HCT116 (cell line): ENCODE data around the gene GTPBP1. TPM values are rescaled to one million over a fixed set of nuclear protein-coding genes. Genes with fewer than 3 reads are reported as not detected.

Source experiments
- ATAC-seq: fragments of 200-7000 bp; cut with Tn5 transposase; 2 replicates; pipeline ENCODE4 v1.9.1; 2020; ENCODE audit warnings: mild to moderate bottlenecking, moderate library complexity
- BruUV-seq: library from RNA; stranded (reverse); fragments of 400-500 nt; replicated peaks from 2 replicates; lab custom pipeline; 2021; lab: Mats Ljungman, UMichigan
- CTCF ChIA-PET: fragments of 300-600 bp; sonication (Branson Sonifier 250); formaldehyde crosslinking; loops from one replicate; lab custom pipeline; 2021; ENCODE audit warnings: antibody characterized with exemption; lab: Charles Lee
- POLR2A ChIA-PET: fragments of 300-600, 350-600 bp; sonication (Branson Sonifier 250); formaldehyde crosslinking; loops from one replicate; lab custom pipeline; 2021; ENCODE audit warnings: antibody characterized with exemption; lab: Charles Lee
- RAD21 ChIA-PET, 2 experiments: fragments of 300-600 bp; sonication (Branson Sonifier 250); formaldehyde crosslinking; loops; one replicate each; lab custom pipeline; 2023; ENCODE audit warnings: low total read pairs in 2 of 2; ENCODE audit not compliant: uncharacterized antibody in 2 of 2, unreplicated experiment in 2 of 2, low non-redundant PET in 1 of 2; lab: Charles Lee
- DNase-seq: peaks from one replicate; pipeline ENCODE4 v3.0.0-alpha.2; 2010; ENCODE audit warnings: low read depth, low spot score
- H2AFZ ChIP-seq: fragments of 200-600 bp; shearing (Covaris generic), sonication (generic); 2 replicates; pipeline ENCODE4 v1.6.1; 2017; ENCODE audit warnings: low read depth, mixed run types, mixed read lengths, antibody characterized with exemption, low read length; ENCODE audit not compliant: poor library complexity, severe bottlenecking
- H3K27ac ChIP-seq: 2 replicates; pipeline ENCODE4 v1.5.1; 2012; ENCODE audit warnings: low read depth, low read length
- H3K27me3 ChIP-seq: fragments of 200-600 bp; sonication (generic); 2 replicates; pipeline ENCODE4 v1.6.1; 2016; ENCODE audit warnings: mixed run types, low read length, mixed read lengths; ENCODE audit not compliant: insufficient read depth
- H3K36me3 ChIP-seq, 2 experiments: fragments of 200-500 bp in 1 of 2; fragments of 200-600 bp in 1 of 2; sonication (Bioruptor generic) in 1 of 2; sonication (generic) in 1 of 2; 2 replicates each; pipeline versions ENCODE4 v1.5.1 to v1.6.1; 2014 to 2016; ENCODE audit warnings: low read length in 2 of 2, inconsistent platforms in 1 of 2, mixed read lengths in 1 of 2, mixed run types in 1 of 2; ENCODE audit not compliant: insufficient read depth in 2 of 2, control insufficient read depth in 1 of 2
- H3K4me1 ChIP-seq, 2 experiments: fragments of 200-600 bp in 1 of 2; sonication (generic) in 1 of 2; 2 replicates each; pipeline versions ENCODE4 v1.5.1 to v1.6.1; 2012 to 2017; ENCODE audit warnings: low read length in 2 of 2, inconsistent platforms in 1 of 2, mild to moderate bottlenecking in 1 of 2, mixed read lengths in 1 of 2, mixed run types in 1 of 2, moderate library complexity in 1 of 2; ENCODE audit not compliant: insufficient read depth in 2 of 2, control insufficient read depth in 1 of 2
- H3K4me2 ChIP-seq: fragments of 200-600 bp; sonication (generic); 2 replicates; pipeline ENCODE4 v1.6.1; 2017; ENCODE audit warnings: mixed run types, low read length, mixed read lengths
- H3K4me3 ChIP-seq, 2 experiments: fragments of 200-600 bp in 1 of 2; sonication (generic) in 1 of 2; replicated peaks in 1 of 2; 2 replicates each; pipeline ENCODE4 v1.5.1; 2011 to 2016; ENCODE audit warnings: low read length in 2 of 2, control low read depth in 1 of 2, low read depth in 1 of 2, mild to moderate bottlenecking in 1 of 2, mixed read lengths in 1 of 2, mixed run types in 1 of 2
- H3K79me2 ChIP-seq: fragments of 200-600 bp; sonication (generic); 2 replicates; pipeline ENCODE4 v1.6.1; 2017; ENCODE audit warnings: mild to moderate bottlenecking, mixed run types, low read length, moderate library complexity, mixed read lengths; ENCODE audit not compliant: insufficient read depth
- H3K9ac ChIP-seq: fragments of 200-600 bp; sonication (generic); 2 replicates; pipeline ENCODE4 v1.6.1; 2016; ENCODE audit warnings: low read length, mixed read lengths
- H3K9me2 ChIP-seq: fragments of 200-600 bp; sonication (generic), shearing (Covaris generic); 2 replicates; pipeline ENCODE4 v1.6.1; 2017; ENCODE audit warnings: mixed run types, mild to moderate bottlenecking, moderate library complexity; ENCODE audit not compliant: insufficient read depth
- H3K9me3 ChIP-seq, 2 experiments: fragments of 200-500 bp in 1 of 2; fragments of 200-600 bp in 1 of 2; sonication (Bioruptor generic) in 1 of 2; sonication (generic) in 1 of 2; 2 replicates each; pipeline ENCODE4 v1.6.1; 2014 to 2017; ENCODE audit warnings: low read length in 2 of 2, mixed read lengths in 2 of 2, inconsistent platforms in 1 of 2, low read depth in 1 of 2, mild to moderate bottlenecking in 1 of 2, mixed run types in 1 of 2, moderate library complexity in 1 of 2; ENCODE audit not compliant: control insufficient read depth in 1 of 2, insufficient read depth in 1 of 2
- H4K20me1 ChIP-seq: fragments of 200-600 bp; sonication (generic), shearing (Covaris generic); 2 replicates; pipeline ENCODE4 v1.6.1; 2017; ENCODE audit warnings: mixed run types, mild to moderate bottlenecking, moderate library complexity; ENCODE audit not compliant: insufficient read depth
- CEBPB ChIP-seq: IDR thresholded peaks from 2 replicates; pipeline ENCODE4 v1.6.1; 2012; ENCODE audit warnings: low read depth
- EGR1 ChIP-seq: IDR thresholded peaks from 2 replicates; pipeline ENCODE4 v1.6.1; 2012; ENCODE audit warnings: low read depth
- EZH2 ChIP-seq: fragments of 200-600 bp; sonication (generic); IDR thresholded peaks from 2 replicates; pipeline ENCODE4 v1.6.1; 2017; ENCODE audit warnings: antibody characterized with exemption, mixed run types
- FOSL1 ChIP-seq: IDR thresholded peaks from 2 replicates; pipeline ENCODE4 v1.6.1; 2012; ENCODE audit warnings: low read depth
- JUND ChIP-seq: IDR thresholded peaks from 2 replicates; pipeline ENCODE4 v1.6.1; 2012
- POLR2AphosphoS5 ChIP-seq: IDR thresholded peaks from 2 replicates; pipeline ENCODE4 v1.6.1; 2011; ENCODE audit warnings: mild to moderate bottlenecking, low read depth, low read length, moderate library complexity
- SP1 ChIP-seq: IDR thresholded peaks from 2 replicates; pipeline ENCODE4 v1.6.1; 2012; ENCODE audit warnings: low read depth
- SRF ChIP-seq: IDR thresholded peaks from 2 replicates; pipeline ENCODE4 v1.6.1; 2012; ENCODE audit warnings: low read depth
- TCF7L2 ChIP-seq: IDR thresholded peaks from 2 replicates; pipeline ENCODE4 v1.7.0; 2011; ENCODE audit warnings: borderline replicate concordance, inconsistent platforms; ENCODE audit not compliant: insufficient read depth, insufficient read length; ENCODE audit errors: extremely low read depth
- ZFX ChIP-seq: fragments of 450-650 bp; IDR thresholded peaks from 2 replicates; pipeline ENCODE4 v1.6.1; 2017
- intact Hi-C: fragments of 100-400 bp; cut with micrococcal nuclease; formaldehyde crosslinking; loops from 2 replicates; pipeline ENCODE4 v1.10.0; 2022
- total RNA-seq: library from RNA; stranded (reverse); gene quantifications from one replicate; pipeline ENCODE4 v1.2.1, GENCODE V29; 2021; ENCODE audit not compliant: unreplicated experiment

Gene GTPBP1
- total RNA-seq, 1 experiment from 2014 or later, result 48.2 TPM

DNA sequence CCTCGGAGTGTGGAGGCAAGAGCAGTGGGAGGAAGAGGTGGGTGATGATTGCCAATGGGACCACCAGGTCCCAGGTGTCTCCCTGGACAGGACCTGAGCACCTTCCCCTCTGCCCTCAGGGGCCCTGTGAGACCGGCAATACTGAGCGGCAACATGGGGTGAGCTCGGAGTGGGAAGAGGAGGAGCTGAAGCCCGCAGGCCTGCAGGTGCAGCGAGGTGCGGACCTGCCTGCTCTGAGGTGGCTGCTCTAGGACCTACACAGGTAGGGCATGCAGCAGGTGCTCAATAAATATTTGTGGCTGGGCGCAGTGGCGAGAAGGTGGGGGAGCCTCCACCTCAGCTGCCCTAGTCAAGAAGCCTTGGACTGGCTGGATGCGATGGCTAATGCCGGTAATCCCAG, 62.3 kb downstream of the GTPBP1 start:
- no peak overlapping the region for H3K4me2 ChIP-seq
- no peak overlapping the region for H3K4me3 ChIP-seq
- no peaks in the 10 kb centered on the region for H4K20me1 ChIP-seq
- BruUV-seq, result no TSS peak
- H3K9me3 ChIP-seq, result no peaks in the 10 kb centered on the region
- DNase-seq, result no peak
- H2AFZ ChIP-seq, result no peak overlapping the region
- H3K4me1 ChIP-seq, result peaks cover 26 to 37% of the 10 kb centered on the region in 2 experiments
- no peaks in the 10 kb centered on the region for H3K79me2 ChIP-seq
- ChIA-PET RAD21 (interaction anchor here in 1 of 2 experiments (1.4 kb wide), 1 partner anchor 101 kb away, joined by 5 read pairs; no protein-coding TSS in a partner anchor), CTCF (interaction anchor here (1.1 to 2.2 kb wide), 11 partner anchors 14 to 716 kb away, joined by 3 to 35 read pairs (median 9); no protein-coding TSS in a partner anchor), POLR2A (interaction anchor here (1.4 kb wide), 1 partner anchor 235 kb away, joined by 8 read pairs; no protein-coding TSS in a partner anchor)
- ATAC-seq, result no peak
- intact Hi-C loops, result loop anchor here (2.0 to 5.0 kb wide), 3 partner anchors 74 to 351 kb away; partner anchors contain the start of gene NPTXR
- TF ChIP-seq SRF, result no peak
- TF ChIP-seq CEBPB, result no peak
- TF ChIP-seq POLR2AphosphoS5, result no peak
- no peak for TF ChIP-seq SP1
- TF ChIP-seq EGR1, result no peak
- no peak for TF ChIP-seq FOSL1
- H3K9ac ChIP-seq, result no peak overlapping the region
- H3K27me3 ChIP-seq, result no peaks in the 10 kb centered on the region
- H3K27ac ChIP-seq, result no peak overlapping the region
- no peaks in the 10 kb centered on the region for H3K9me2 ChIP-seq
- H3K36me3 ChIP-seq, result no peaks in the 10 kb centered on the region

- Histone ChIP-seq H3K36me3 (no peaks in the 10 kb centered on the region), H3K4me1 (peaks cover 10 to 19% of the 10 kb centered on the region in 2 experiments), H3K4me2 (no peak overlapping the region), H3K9me3 (no peaks in the 10 kb centered on the region), H3K4me3 (no peak overlapping the region), H3K27me3 (no peaks in the 10 kb centered on the region), H3K27ac (no peak overlapping the region), H3K9me2 (no peaks in the 10 kb centered on the region), H3K79me2 (no peaks in the 10 kb centered on the region), H4K20me1 (no peaks in the 10 kb centered on the region), H2AFZ (no peak overlapping the region), H3K9ac (no peak overlapping the region)
- POLR2A ChIA-PET, result interaction anchor here (0.9 kb wide), 1 partner anchor 83 kb away, joined by 3 read pairs; no protein-coding TSS in a partner anchor
- no TSS peak for BruUV-seq
- CTCF ChIA-PET, result interaction anchor here (1.7 to 2.4 kb wide), 2 partner anchors 100 to 154 kb away, joined by 9 to 26 read pairs; no protein-coding TSS in a partner anchor
- no peak for TF ChIP-seq TCF7L2
- TF ChIP-seq EZH2, result no peak
- TF ChIP-seq POLR2AphosphoS5, result no peak
- TF ChIP-seq CEBPB, result no peak
- TF ChIP-seq JUND, result no peak
- TF ChIP-seq ZFX, result no peak
- TF ChIP-seq FOSL1, result no peak
- intact Hi-C loops, result no loop called here
- RAD21 ChIA-PET, result no interaction called here
- DNase-seq (no peak), ATAC-seq (no peak)
These were observed 64.7 kb downstream of the GTPBP1 start for GRCh38 chr22:38770257-38770949.
